Bronchial epithelial cell (primary cell): ENCODE data around the gene PBX1. TPM values are rescaled to one million over a fixed set of nuclear protein-coding genes. Genes with fewer than 3 reads are reported as not detected.
A peak's percentile ranks its signal among the peaks of the same experiment; 100 is the strongest.

Source experiments
- DNase-seq: peaks from one replicate; pipeline ENCODE4 v3.0.0-alpha.2; 2010; ENCODE audit warnings: low read depth
- FAIRE-seq: peaks from 2 replicates; lab custom pipeline; 2011; peaks lifted over from hg19 to GRCh38; lab: Jason Lieb, UNC
- H3K27me3 ChIP-seq: 2 replicates; pipeline ENCODE4 v1.5.1; 2011; ENCODE audit warnings: low read length; ENCODE audit not compliant: control insufficient read depth, insufficient read depth
- H3K36me3 ChIP-seq: 2 replicates; pipeline ENCODE4 v1.5.1; 2011; ENCODE audit warnings: low read length; ENCODE audit not compliant: control insufficient read depth, insufficient read depth
- H3K4me3 ChIP-seq: 2 replicates; pipeline ENCODE4 v1.5.1; 2011; ENCODE audit warnings: mild to moderate bottlenecking, low read depth, low read length, control low read depth
- total RNA-seq: library from RNA; depleted of rRNA; stranded (reverse); fragments of >200 nt; gene quantifications from 2 replicates; pipeline ENCODE4 v1.2.1, GENCODE V29; 2014
- TF ChIP-seq, protein P1 (sequence below): IDR thresholded peaks from 2 replicates; pipeline ENCODE4 v1.5.1; 2011; ENCODE audit warnings: mild to moderate bottlenecking, moderate library complexity, low read length, control low read depth, inconsistent platforms; ENCODE audit not compliant: insufficient read depth, severe bottlenecking

Gene PBX1
- total RNA-seq, 1 donor from 2014 or later, result 3.2 TPM

DNA sequence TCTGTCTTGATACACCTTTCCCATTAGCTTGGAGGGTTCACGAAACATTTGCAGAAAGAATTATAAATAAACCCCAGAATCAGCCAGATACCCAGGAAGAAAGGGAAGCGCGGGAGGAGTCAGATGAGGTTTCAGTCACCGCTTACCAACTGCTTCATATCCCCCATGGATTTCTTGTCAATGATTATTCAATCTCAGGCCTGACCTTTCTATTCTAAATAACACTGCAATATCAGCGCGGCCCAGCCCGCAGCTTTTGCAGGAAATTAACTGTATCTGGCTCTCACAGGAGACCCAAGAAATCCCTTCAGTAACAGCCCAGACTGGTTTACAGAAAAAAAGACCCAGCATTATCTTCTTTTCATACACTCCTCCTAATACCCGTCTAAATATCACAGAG is 308.6 kb downstream of the PBX1 start:
- Histone ChIP-seq H3K36me3 (no peaks in the 10 kb centered on the region), H3K4me3 (no peak overlapping the region), H3K27me3 (no peaks in the 10 kb centered on the region)
- FAIRE-seq, result no peak
- no peak for DNase-seq
- TF ChIP-seq, protein P1, sequence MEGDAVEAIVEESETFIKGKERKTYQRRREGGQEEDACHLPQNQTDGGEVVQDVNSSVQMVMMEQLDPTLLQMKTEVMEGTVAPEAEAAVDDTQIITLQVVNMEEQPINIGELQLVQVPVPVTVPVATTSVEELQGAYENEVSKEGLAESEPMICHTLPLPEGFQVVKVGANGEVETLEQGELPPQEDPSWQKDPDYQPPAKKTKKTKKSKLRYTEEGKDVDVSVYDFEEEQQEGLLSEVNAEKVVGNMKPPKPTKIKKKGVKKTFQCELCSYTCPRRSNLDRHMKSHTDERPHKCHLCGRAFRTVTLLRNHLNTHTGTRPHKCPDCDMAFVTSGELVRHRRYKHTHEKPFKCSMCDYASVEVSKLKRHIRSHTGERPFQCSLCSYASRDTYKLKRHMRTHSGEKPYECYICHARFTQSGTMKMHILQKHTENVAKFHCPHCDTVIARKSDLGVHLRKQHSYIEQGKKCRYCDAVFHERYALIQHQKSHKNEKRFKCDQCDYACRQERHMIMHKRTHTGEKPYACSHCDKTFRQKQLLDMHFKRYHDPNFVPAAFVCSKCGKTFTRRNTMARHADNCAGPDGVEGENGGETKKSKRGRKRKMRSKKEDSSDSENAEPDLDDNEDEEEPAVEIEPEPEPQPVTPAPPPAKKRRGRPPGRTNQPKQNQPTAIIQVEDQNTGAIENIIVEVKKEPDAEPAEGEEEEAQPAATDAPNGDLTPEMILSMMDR, result no peak

DNA sequence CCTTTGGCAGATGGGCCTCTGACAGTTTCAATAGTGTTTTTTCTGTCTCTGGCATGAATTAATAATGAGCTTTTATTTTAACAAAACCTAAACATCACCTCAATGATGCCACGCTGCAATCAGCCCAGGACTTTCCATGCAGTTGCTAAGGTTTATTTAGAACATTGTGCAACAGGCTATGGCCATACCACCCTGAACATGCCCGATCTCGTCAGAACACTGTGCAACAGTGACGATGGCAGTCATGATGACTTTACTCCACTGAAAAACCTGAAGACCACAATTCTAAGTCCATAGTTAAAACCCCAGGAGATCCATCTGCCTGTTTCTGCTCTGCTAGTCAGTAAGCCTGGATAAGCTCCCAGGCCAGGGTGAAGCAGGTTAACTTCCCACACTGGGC is 310.0 kb downstream of the PBX1 start:
- FAIRE-seq, result no peak
- Histone ChIP-seq H3K36me3 (no peaks in the 10 kb centered on the region), H3K4me3 (no peak overlapping the region), H3K27me3 (no peaks in the 10 kb centered on the region)
- DNase-seq, result peak; percentile 66
- TF ChIP-seq, protein P1, result no peak

DNA sequence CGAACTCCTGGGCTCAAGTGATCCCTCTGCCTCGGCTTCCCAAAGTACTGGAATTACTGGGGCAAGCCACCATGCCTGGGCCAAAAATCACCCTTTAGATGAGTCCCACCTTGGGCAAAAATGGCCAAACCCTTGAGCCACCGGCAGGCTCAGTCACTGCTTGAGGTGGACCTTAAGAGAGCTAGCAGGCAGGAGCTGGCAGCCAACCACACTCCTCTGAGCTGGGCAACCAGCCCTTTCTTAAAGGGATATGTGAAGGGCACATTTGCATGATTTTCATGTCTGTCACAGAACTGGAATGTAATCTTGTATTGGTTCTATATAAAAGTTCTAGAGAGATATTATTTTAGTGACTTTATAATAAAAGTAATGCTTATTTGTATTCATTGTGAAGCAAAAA is 316.5 kb downstream of the PBX1 start:
- no peak for DNase-seq
- no peaks in the 10 kb centered on the region for H3K36me3 ChIP-seq
- no peak overlapping the region for H3K4me3 ChIP-seq
- TF ChIP-seq, protein P1, result no peak
- no peaks in the 10 kb centered on the region for H3K27me3 ChIP-seq
- FAIRE-seq, result no peak

DNA sequence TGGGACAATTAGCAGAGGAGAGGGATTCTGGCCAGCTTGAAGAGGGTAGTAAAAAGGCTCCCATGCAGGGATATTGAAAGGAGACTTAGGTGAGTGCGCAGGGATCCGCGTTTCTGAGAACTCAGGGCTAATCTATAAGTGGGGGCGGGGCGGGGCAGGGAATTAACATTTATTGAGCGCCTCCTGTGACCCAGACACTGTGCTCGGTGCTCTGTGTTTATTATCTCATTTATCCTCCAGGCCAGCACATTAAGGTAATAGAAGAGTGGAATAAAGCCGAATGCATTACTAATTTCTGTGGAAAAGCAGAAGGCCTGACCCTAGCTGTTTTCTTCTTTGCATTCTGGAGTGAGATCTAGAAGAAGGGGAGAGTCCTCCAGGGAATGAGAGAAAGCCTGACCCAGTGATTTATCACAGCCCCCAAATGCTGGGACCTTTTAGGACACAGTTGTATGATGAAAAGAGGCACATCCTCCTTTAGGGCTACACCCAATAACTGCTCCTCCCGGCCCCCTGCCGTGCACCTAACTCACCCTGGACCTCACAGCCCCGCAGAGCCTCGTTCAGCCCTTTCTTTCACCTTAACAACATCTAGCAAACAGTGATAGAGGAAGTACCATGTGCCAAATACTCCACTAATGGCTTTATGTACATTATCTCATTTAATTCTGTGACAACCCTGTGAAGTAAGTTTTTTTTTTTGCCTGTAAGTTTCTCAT is 317.6 kb downstream of the PBX1 start:
- H3K27me3 ChIP-seq, result no peaks in the 10 kb centered on the region
- H3K4me3 ChIP-seq, result no peak overlapping the region
- FAIRE-seq (no peak), DNase-seq (no peak)
- TF ChIP-seq, protein P1, result no peak
- no peaks in the 10 kb centered on the region for H3K36me3 ChIP-seq

DNA sequence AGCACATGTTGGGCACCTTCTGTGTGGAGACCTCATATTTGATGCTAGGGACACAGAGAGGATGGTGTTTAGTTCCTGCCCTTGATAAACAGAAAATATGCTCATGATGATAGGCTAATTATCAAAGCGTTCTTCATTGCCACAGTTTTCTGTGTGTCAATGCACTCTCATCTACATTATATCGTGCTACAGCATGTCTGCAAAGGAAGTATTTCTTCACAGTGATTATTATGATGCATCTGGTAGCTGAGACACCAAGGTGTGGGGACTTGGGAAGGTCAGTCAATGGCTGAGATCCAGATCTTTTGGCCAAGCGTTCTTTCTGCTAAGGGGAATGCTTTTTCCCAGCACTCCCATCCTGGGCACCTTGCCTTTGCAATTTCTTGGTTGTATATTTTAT is 321.2 kb downstream of the PBX1 start:
- peak; percentile 92 for FAIRE-seq
- Histone ChIP-seq H3K27me3 (no peaks in the 10 kb centered on the region), H3K36me3 (no peaks in the 10 kb centered on the region), H3K4me3 (no peak overlapping the region)
- TF ChIP-seq, protein P1, result no peak
- peak; percentile 83 for DNase-seq

DNA sequence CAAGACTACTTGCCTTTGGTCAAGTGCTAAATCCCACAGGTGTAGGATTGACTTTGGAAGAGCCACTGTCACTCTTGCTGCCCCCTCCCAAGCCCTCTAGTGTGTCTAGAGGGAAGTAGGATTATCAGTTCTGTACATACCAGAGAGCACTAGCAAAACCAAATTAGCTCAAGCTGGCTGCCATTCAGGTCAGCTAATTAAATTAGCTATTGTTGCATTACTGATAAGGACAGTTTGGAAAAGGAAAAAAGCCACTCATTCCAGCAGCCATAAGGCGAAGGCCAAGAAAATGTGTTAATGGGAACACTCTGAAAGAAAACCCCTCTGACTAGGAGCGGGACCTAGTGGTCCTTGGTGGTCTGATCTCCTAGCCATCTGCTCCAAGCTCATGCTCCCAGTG is 321.7 kb downstream of the PBX1 start:
- DNase-seq (no peak), FAIRE-seq (no peak)
- Histone ChIP-seq H3K4me3 (no peak overlapping the region), H3K36me3 (no peaks in the 10 kb centered on the region), H3K27me3 (no peaks in the 10 kb centered on the region)
- TF ChIP-seq, protein P1, result no peak
